Measurements from ENCODE around the gene FASN.

The FASN gene

GRCh38 chr17:82078433-82078832 is 19.6 kb downstream of the FASN start:
- DNase-seq: no peak

DNA sequence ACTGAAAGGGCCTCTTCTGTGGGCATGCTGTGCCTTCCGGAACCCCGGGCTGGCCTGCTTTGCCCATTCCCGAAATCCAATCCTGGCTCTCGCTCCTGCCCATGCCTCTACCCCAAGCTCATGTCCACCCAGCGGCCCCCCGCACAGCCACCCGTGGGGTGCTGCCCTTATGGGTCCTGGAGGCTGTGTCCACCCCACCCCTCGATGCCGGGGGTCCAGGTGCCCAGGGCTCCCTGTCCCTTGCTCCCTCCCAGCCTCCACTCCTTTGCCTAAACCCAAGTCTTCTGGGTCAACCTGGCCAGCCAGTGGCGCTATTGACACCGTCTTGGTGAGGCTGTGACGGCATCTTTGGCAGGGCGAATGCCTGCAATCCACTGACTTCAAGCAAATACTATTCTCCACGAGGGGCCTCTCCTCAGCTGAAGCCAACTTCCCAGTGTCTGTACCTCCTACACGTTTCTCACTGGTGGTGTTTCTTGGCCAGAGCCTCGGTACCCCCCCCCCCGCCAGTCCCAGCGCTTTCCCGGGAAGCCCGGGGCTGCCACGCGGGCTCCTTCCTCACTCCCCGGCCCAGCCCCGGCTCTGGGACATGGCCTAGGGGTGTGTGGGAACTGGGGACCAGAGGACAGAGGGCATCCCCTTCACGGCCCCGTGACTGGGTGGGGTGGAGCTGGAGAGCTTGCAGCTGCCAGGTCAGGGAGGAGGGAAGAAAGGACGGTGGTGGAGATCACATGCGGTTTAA is 20.2 kb downstream of the FASN start:
- DNase-seq: peak in 11 of 56 donors; percentile 5 to 47 (median 34)

DNA sequence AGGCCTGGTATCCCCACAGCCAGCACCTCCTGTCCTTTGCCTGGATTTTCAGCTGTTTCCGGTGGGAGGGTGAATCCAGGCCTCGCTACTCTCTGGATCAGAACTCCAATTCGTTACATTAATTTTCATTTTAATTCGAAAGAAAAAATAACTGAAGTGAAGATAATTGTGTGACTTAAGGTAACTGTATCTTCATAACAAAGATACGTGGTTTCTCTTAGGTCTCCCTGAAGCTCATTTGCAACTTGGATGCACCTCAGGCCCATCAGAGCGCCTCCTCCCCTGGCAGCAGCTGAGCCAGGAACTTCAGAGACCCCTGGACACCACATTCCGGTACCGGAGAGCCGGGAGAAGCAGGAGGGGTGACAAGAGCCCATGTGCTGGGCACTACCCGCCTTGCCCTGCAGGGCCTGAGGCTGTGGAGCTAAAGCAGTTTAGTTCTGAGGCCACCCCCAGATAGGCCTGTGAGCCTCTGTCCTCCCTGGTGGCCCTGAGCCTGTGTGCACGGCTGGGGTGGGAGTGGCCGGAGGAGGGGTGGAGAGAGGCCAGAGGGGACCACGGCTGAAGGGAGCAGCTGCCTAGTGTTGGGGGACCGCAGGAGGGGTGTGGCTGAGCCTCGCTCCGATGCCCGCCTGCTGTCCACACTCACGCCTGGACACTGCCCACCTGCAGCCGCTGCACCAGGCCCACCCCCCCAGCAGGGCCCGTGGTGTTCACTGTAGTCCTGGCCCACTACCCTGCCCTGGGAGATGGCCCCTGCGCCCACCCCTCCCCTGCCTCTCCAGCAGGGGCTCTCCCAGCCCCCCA is 21.0 kb downstream of the FASN start:
- DNase-seq: no peak

- DNase-seq: no peak
Observed at GRCh38 chr17:82076018-82076784, 21.8 kb downstream of the FASN start.

DNA sequence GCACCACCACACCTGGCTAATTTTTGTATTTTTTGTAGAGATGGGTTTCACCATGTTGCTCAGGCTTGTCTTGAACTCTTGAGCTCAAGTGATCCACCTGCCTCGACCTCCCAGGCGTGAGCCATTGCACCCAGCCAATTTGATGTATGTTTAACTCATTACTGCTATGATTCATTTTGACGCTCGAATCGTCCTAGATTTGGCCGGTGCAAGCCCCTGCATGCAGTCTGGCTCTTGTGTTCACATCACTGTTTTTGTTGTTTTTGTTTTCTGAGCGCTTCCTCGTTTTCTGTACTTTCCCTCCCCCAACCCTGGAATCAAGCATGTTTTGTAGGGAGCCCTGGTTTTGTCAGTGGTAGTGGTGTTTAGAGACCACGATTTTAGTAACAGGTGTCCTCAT is 24.6 kb downstream of the FASN start:
- DNase-seq: no peak

GRCh38 chr17:82072827-82073226 is 25.2 kb downstream of the FASN start:
- DNase-seq: no peak

DNA sequence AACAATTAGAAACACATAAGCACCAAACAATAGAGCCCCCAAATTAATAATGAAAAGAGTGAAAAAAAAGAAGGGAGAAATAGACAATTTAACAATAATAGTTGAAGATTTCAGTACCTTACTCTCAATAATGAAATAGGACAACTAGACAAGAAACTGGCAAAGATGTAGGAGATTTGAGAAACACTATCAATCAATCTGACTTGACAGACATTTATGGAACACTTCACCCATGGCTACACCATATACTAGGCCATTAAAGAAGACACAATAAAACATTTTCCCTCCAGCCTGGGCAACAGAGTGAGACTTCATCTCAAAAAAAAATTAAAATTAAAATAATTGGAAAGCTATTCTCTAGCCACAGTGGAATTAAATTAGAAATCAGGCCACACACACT is 27.4 kb downstream of the FASN start:
- no peak for DNase-seq

GRCh38 chr17:82065638-82066303 is 32.3 kb downstream of the FASN start, which contains the start of gene DUS1L:
TSS of gene DUS1L (minus strand) at chr17:82065804. CDS start at chr17:82065059, 745 bp downstream.
- peak in 35 of 56 donors; percentile 5 to 69 (median 36) for DNase-seq

- DNase-seq: no peak
Observed at GRCh38 chr17:82065193-82065637, 32.8 kb downstream of the FASN start.

GRCh38 chr17:82064433-82065192 is 33.4 kb downstream of the FASN start:
- DNase-seq: no peak

DNA sequence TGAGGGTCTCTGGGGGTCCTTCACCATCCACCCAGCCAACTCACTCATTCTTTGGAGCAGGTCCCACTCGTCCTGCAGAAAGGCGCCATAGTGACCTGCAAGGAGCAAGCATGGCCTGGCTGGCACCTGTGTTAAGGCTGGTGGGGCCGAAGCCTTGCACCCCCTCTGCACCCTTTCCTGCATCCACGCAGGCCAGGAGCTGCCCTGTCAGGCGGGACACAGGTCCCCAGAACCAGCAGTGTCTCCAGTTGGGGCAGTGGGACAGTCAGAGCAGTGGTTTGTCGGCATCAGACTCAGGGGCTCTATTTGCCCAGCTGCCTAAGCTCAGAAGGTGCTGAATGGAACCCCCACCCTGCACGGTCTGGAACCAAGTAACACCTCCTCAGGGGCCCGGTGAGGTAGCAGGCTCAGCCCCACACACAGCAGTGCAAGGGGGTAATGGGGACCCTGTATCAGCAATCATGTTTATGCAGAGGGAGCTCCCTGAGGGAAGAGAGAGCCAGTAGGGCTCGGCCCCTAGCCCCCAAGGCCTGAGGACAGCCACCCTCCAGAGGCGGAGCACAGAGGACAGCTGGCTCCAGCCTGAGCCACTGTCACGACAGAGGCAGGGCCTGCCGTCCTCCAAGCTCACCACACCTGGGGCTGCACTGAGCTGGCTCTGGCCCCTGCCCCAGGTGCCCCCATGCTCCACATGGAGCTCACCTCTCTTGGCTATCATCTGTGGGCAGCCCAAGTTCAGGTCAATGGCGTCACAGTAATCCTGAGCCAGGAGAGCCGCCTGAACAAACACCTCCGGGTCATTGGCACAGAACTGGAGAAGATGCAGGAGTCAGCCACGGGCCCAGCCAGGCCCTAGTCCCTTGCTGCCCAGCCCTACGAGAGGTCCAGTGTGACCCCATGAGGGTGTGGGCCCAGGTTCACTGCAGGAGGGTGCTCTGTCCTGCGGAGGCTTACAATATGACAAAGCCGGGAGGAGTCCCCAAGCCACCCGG is 34.3 kb downstream of the FASN start:
- DNase-seq: no peak

DNA sequence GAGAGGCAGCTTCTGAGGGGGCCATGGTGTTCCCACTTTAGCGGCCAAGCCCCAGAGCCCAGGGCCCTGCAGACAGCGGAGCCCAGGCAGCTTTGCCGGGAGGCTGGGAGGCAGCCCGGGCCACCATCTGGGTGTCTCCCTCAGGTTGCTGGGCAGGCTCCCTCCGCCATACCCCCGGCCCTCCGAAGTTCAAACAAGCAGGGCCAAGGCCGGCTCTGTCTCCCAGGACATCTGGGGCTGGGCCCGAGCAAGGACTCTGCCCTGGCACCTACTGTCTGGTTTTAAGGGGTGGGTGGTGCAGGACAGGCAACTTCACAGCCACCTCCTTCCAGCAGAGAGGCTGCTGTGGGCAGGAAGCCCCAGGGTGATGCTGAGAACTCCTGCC is 35.1 kb downstream of the FASN start:
- DNase-seq: no peak

GRCh38 chr17:82062076-82062983 is 35.7 kb downstream of the FASN start:
- no peak for DNase-seq

GRCh38 chr17:82061047-82061925 is 36.8 kb downstream of the FASN start:
- no peak for DNase-seq

GRCh38 chr17:82060614-82061013 is 37.4 kb downstream of the FASN start:
- no peak for DNase-seq

GRCh38 chr17:82060001-82060380 is 38.0 kb downstream of the FASN start:
- DNase-seq: no peak
